ENCODE data around the gene PWWP2B. TPM values are rescaled to one million over a fixed set of nuclear protein-coding genes. Genes with fewer than 3 reads are reported as not detected.

Gene PWWP2B
- total and polyA plus RNA-seq, 9 of the 15 experiments (the other 6 are each of a cell fraction or from before 2014, with no cell fraction given) = 0.07 to 9.2 (median 1.6) TPM; not detected in 1

DNA sequence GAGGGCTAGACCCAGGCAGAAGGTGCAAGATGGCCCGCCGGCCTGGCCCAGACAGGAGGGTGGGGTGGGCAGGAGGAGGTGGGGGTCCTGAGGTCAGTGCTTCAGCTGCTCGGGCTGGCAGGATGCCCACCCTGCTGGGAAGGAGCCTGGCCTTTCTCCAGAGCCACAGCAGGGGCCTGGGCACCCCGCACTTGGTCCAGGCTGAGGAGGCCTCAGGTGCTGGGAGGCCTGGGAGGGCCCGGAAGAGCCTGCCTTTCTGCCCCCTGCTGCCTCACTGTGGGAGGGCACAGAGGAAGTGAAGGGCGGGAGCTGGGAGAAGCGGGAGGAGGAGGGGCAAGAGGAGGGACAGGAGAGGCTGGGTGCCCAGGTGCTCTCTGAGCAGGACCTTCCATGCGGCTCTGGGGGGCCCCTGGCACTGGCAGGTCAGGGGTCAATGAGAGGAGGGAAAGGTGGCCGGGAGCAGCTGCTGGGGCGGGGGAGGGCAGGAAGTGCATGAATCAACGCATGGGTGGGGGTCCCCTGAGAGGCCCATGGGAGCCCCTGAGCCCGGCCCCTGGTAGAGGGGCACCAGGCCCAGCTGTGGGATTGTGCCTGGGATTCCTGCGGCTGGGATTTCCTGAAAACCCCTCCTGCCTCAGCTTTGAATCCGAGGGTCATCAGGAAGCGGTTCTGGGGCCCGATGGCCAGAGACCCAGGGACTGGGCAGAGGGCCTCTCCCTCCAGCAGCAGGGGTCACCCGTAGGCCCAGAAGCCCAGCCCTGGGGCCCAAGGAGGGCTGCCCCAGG is 49.9 kb downstream of the PWWP2B start (continued):
- TF ChIP-seq, protein P1, sequence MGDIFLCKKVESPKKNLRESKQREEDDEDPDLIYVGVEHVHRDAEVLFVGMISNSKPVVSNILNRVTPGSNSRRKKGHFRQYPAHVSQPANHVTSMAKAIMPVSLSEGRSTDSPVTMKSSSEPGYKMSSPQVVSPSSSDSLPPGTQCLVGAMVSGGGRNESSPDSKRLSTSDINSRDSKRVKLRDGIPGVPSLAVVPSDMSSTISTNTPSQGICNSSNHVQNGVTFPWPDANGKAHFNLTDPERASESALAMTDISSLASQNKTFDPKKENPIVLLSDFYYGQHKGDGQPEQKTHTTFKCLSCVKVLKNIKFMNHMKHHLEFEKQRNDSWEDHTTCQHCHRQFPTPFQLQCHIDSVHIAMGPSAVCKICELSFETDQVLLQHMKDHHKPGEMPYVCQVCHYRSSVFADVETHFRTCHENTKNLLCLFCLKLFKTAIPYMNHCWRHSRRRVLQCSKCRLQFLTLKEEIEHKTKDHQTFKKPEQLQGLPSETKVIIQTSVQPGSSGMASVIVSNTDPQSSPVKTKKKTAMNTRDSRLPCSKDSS (IDR thresholded peaks at IDR 0.05; ENCODE audit: low read depth, partially characterized antibody) = no peak
- TF ChIP-seq, protein P2, sequence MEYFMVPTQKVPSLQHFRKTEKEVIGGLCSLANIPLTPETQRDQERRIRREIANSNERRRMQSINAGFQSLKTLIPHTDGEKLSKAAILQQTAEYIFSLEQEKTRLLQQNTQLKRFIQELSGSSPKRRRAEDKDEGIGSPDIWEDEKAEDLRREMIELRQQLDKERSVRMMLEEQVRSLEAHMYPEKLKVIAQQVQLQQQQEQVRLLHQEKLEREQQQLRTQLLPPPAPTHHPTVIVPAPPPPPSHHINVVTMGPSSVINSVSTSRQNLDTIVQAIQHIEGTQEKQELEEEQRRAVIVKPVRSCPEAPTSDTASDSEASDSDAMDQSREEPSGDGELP (CRISPR knock-in tag; IDR thresholded peaks at IDR 0.05; ENCODE audit: borderline replicate concordance) = peak; percentile 55; the same call in 1 of the 2 replicates
- TF ChIP-seq RNF2 (IDR thresholded peaks at IDR 0.05) = no peak
- TF ChIP-seq, protein P3, sequence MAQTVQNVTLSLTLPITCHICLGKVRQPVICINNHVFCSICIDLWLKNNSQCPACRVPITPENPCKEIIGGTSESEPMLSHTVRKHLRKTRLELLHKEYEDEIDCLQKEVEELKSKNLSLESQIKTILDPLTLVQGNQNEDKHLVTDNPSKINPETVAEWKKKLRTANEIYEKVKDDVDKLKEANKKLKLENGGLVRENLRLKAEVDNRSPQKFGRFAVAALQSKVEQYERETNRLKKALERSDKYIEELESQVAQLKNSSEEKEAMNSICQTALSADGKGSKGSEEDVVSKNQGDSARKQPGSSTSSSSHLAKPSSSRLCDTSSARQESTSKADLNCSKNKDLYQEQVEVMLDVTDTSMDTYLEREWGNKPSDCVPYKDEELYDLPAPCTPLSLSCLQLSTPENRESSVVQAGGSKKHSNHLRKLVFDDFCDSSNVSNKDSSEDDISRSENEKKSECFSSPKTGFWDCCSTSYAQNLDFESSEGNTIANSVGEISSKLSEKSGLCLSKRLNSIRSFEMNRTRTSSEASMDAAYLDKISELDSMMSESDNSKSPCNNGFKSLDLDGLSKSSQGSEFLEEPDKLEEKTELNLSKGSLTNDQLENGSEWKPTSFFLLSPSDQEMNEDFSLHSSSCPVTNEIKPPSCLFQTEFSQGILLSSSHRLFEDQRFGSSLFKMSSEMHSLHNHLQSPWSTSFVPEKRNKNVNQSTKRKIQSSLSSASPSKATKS (CRISPR knock-in tag; IDR thresholded peaks at IDR 0.05) = no peak
- TF ChIP-seq, protein P4, sequence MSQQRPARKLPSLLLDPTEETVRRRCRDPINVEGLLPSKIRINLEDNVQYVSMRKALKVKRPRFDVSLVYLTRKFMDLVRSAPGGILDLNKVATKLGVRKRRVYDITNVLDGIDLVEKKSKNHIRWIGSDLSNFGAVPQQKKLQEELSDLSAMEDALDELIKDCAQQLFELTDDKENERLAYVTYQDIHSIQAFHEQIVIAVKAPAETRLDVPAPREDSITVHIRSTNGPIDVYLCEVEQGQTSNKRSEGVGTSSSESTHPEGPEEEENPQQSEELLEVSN (IDR thresholded peaks at IDR 0.05; ENCODE audit: borderline replicate concordance in 1 of 2, extremely low read depth in 1 of 2, insufficient read depth in 1 of 2, insufficient read length in 1 of 2, low read depth in 1 of 2, low read length in 1 of 2, poor library complexity in 1 of 2, severe bottlenecking in 1 of 2) = peak in 1 of 2 experiments; percentile 36
- TF ChIP-seq ZNF695 (CRISPR knock-in tag; IDR thresholded peaks at IDR 0.05) = no peak
- peak; percentile 54; the same call in 1 of the 2 replicates for TF ChIP-seq EP400 (IDR thresholded peaks at IDR 0.05)
- TF ChIP-seq ZNF175 (CRISPR knock-in tag; IDR thresholded peaks at IDR 0.05; ENCODE audit: low read depth) = peak; percentile 33; the same call in 1 of the 2 replicates
- no peak for TF ChIP-seq ZNF444 (CRISPR knock-in tag; IDR thresholded peaks at IDR 0.05)
- TF ChIP-seq CBX3 (IDR thresholded peaks at IDR 0.05; ENCODE audit: borderline replicate concordance in 1 of 2, low read length in 2 of 2) = peak in 1 of 2 experiments; percentile 19; a peak in 1 of 3 replicates
- TF ChIP-seq SPI1 (IDR thresholded peaks at IDR 0.05; ENCODE audit: borderline replicate concordance, low read depth, low read length) = peak; percentile 88
- TF ChIP-seq MTA3 (IDR thresholded peaks at IDR 0.05; ENCODE audit: borderline replicate concordance) = 0 out of 2 replicates have a peak, but pooled peaks have one; percentile 32
- no peak for TF ChIP-seq ZNF583 (CRISPR knock-in tag; IDR thresholded peaks at IDR 0.05)
- TF ChIP-seq RBFOX2 (IDR thresholded peaks at IDR 0.05; ENCODE audit: low read depth, low read length) = peak; percentile 67; the same call in 1 of the 2 replicates
- TF ChIP-seq MAZ (CRISPR knock-in tag; conservative IDR thresholded peaks at IDR 0.05 in 1 of 2, IDR thresholded peaks at IDR 0.05 in 1 of 2) = peak; percentile 68 to 82
- no peak for TF ChIP-seq ATF3 (IDR thresholded peaks at IDR 0.05)
- TF ChIP-seq ATF3 (CRISPR knock-in tag; conservative IDR thresholded peaks at IDR 0.05) = no peak
- TF ChIP-seq ARID1B (IDR thresholded peaks at IDR 0.05) = peak; percentile 27; the same call in 1 of the 2 replicates

All from K562 (cell line).